Activated CD4-positive, alpha-beta memory T cell treated with anti-CD3 and anti-CD28 coated beads for 36 hours (primary cell): ENCODE results near the gene IMPA2. TPM values are rescaled to one million over a fixed set of nuclear protein-coding genes. Genes with fewer than 3 reads are reported as not detected.
"Not testable (repeated sequence)": the region's sequence is repeated elsewhere in the genome, so short reads cannot be mapped to it uniquely, and the experiment has no call there.

Source experiments
- CTCF ChIA-PET: fragments of 350-600 bp; sonication (Branson Sonifier 250); formaldehyde crosslinking; loops from one replicate; lab custom pipeline; 2021; ENCODE audit warnings: antibody characterized with exemption, inconsistent platforms; lab: Charles Lee
- POLR2A ChIA-PET: fragments of 350-600 bp; sonication (Branson Sonifier 250); formaldehyde crosslinking; loops from one replicate; lab custom pipeline; 2021; ENCODE audit warnings: antibody characterized with exemption; lab: Charles Lee
- DNase-seq: peaks from one replicate; pipeline ENCODE4 v3.0.0-alpha.2; 2020
- H3K27ac Mint-ChIP-seq: one replicate; pipeline ENCODE4 v1.8.0; 2021; ENCODE audit warnings: mixed read lengths
- H3K27me3 Mint-ChIP-seq: one replicate; pipeline ENCODE4 v1.8.0; 2021; ENCODE audit warnings: mixed read lengths
- H3K36me3 Mint-ChIP-seq: one replicate; pipeline ENCODE4 v1.8.0; 2021; ENCODE audit warnings: mixed read lengths
- H3K4me1 Mint-ChIP-seq: one replicate; pipeline ENCODE4 v1.8.0; 2021; ENCODE audit warnings: low read depth, mixed read lengths
- H3K4me3 Mint-ChIP-seq: one replicate; pipeline ENCODE4 v1.8.0; 2021; ENCODE audit warnings: mild to moderate bottlenecking, mixed read lengths
- H3K9me3 Mint-ChIP-seq: one replicate; pipeline ENCODE4 v1.8.0; 2021; ENCODE audit warnings: mixed read lengths
- intact Hi-C: fragments of 100-400 bp; cut with micrococcal nuclease; formaldehyde crosslinking; loops from one replicate; pipeline ENCODE4 v1.15.1; 2023
- total RNA-seq, 2 experiments: library from RNA; stranded (reverse); gene quantifications; one replicate each; pipeline ENCODE4 v1.2.3, GENCODE V29; 2021

The IMPA2 gene
- total RNA-seq, 2 experiments from 2014 or later, result 20.3 to 21.6 TPM

DNA sequence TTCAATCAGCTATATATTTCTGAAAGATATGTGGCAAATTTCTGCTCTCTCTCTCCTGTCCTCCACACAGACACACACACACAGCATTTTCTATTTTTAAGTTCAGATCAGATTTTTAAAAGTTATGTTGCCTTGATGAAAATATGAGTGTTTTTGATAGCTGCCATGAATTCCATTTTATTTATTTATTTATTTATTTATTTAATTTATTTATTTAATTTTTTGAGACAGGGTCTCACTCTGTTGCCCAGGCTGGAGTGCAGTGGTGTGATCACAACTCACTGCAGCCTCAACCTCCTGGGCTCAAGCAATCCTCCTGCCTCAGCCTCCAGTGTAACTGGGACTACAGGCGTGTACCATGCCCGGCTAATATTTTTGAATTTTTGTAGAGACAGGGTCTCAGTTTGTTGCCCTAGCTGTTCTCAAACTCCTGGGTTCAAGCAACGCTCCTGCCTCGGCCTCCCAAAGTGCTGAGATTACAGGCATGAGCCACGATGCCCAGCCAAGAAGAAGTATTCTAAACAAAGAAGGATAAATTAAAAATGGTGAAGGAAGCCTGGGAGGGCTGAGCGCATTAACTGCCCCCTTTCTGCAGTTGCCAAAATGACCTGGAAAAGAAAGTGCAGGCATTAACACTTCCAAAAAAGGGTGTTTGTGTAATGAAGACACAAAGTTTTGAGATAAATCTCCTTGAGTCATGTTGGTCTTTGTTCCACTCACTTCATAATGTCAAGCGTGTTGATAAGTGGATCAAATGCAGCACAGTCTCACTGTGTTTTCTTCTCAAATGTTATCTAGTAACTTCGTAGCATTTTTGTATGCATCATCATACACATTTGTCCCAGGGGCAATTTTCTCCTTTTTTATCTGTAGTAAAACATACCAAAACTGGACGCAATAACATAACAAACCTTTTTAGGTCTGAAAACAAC, 11.1 kb upstream of the IMPA2 start:
- Mint-ChIP-seq H3K4me1 (no peaks in the 10 kb centered on the region), H3K9me3 (no peaks in the 10 kb centered on the region), H3K4me3 (no peak overlapping the region), H3K27me3 (peaks cover 3% of the 10 kb centered on the region), H3K36me3 (no peaks in the 10 kb centered on the region), H3K27ac (no peak overlapping the region)
- CTCF ChIA-PET, result interaction anchor here (1.6 kb wide), 1 partner anchor 25 kb away, joined by 6 read pairs; no protein-coding TSS in a partner anchor
- POLR2A ChIA-PET, result no interaction called here
- DNase-seq, result no peak
- intact Hi-C loops, result no loop called here

DNA sequence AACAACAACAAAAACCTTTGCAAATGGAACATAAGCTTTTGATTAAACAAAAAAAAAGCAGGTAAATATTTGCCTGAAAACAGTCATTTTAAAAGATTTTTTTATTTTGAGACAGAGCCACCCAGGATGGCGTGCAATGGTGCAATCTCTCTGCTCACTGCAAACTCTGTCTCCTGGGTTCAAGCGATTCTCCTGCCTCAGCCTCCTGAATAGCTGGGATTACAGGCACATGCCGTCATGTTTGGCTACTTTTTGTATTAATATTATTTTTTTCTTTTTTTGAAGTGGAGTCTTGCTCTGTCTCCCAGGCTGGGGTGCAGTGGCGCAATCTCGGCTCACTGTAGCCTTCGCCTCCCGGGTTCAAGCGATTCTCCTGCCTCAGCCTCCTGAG, 10.5 kb upstream of the IMPA2 start:
- POLR2A ChIA-PET, CTCF ChIA-PET, intact Hi-C loops, H3K9me3 Mint-ChIP-seq, H3K27me3 Mint-ChIP-seq, H3K4me1 Mint-ChIP-seq, H3K4me3 Mint-ChIP-seq, H3K27ac Mint-ChIP-seq, H3K36me3 Mint-ChIP-seq, DNase-seq: not testable (repeated sequence)

DNA sequence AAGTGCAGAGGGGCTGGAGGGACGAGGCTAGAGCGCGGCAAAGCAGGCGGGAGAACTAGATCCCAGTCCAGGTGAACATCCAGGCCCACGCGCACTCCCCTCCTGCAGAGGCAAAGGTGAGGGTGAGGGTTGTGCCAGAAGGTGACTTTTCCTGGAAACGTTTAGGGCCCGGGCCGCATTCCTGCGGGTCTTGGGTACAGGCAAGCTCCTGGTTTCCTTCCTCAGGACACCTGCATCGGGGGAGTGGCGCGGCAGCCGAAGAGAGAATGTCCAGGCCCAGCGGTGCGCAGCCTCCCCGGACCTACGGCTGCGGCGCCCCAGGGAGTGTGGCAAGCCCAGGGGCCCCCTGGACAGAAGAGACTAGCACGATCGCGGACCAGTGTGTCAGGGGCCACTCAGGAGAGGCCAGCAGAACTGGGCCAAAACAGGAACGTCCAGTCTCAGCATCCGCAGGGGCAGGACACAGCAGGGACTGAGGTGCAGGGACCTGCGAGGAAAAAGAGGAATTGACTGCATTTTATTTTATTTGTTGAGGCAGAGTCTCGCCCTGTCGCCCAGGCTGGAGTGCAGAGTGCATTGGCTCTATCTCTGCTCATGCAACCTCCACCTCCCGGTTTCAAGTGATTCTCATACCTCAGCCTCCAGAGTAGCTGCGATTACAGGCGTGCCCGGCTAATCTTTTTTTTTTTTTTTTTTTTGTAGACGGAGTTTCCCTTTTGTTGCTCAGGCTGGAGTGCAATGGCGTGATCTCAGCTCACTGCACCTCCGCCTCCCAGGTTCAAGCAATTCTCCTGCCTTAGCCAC, 8.7 kb upstream of the IMPA2 start:
- no peak overlapping the region for H3K27ac Mint-ChIP-seq
- POLR2A ChIA-PET, result no interaction called here
- H3K27me3 Mint-ChIP-seq, result peaks cover 3% of the 10 kb centered on the region
- CTCF ChIA-PET, result interaction anchor here (1.9 kb wide), 1 partner anchor 35 kb away, joined by 4 read pairs; no protein-coding TSS in a partner anchor
- H3K36me3 Mint-ChIP-seq, result no peaks in the 10 kb centered on the region
- H3K9me3 Mint-ChIP-seq, result no peaks in the 10 kb centered on the region
- H3K4me3 Mint-ChIP-seq, result no peak overlapping the region
- DNase-seq, result no peak
- intact Hi-C loops, result no loop called here
- H3K4me1 Mint-ChIP-seq, result no peaks in the 10 kb centered on the region

DNA sequence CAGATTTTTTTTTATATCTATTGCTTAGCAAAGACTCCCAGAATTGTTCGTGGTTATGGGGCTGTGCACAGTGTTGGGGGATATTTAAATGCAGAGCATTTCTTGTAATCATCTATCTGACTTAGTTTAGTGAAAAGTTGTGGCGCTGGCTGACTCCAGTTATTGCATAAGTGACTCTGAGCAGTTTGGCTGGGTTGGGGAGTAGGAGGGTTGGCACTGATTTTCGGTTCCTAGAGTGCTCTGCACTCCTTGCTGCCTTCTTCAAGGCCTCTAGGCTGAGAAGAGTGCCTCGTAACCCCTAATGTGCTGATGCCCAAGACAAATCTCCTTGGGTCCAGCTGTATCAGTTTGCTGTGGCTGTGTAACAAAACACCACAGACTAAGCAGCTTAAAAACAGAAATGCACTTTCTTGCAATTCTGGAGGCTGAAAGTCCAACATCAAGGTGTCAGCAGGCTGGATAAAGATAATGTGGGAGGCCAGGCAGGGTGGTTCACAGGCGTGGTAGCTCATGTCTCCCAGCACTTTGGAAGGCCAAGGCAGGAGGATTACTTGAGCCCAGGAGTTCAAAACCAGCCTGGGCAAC, 6.5 kb upstream of the IMPA2 start:
- Mint-ChIP-seq H3K27me3 (no peaks in the 10 kb centered on the region), H3K9me3 (no peaks in the 10 kb centered on the region), H3K4me3 (no peak overlapping the region), H3K4me1 (peaks cover 1% of the 10 kb centered on the region), H3K36me3 (no peaks in the 10 kb centered on the region), H3K27ac (no peak overlapping the region)
- ChIA-PET CTCF (interaction anchor here (1.2 to 1.6 kb wide), 2 partner anchors 37 to 38 kb away, joined by 4 read pairs; no protein-coding TSS in a partner anchor), POLR2A (no interaction called here)
- intact Hi-C loops, result no loop called here
- DNase-seq, result no peak

DNA sequence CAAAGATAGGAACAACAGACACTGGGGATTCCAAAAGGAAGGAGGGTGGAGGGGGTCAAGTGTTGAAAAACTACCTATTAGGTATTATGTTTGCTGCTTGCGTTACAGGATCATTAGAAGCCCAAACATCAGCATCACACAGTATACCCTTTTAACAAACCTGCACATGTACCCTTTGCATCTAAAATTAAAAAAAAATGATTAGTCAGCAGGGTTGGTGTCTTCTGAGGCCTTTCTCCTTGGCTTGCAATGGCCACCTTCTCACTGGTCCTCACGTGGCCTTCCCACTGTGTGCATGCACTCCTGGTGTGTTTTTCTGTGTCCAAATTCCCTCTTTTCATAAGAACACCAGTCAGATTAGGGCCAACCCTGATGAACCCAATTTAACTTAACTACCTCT, 5.6 kb upstream of the IMPA2 start:
- CTCF ChIA-PET, result interaction anchor here (1.0 to 1.6 kb wide), 3 partner anchors 30 to 38 kb away, joined by 3 to 4 read pairs (median 4); no protein-coding TSS in a partner anchor
- POLR2A ChIA-PET, result no interaction called here
- no peaks in the 10 kb centered on the region for H3K36me3 Mint-ChIP-seq

DNA sequence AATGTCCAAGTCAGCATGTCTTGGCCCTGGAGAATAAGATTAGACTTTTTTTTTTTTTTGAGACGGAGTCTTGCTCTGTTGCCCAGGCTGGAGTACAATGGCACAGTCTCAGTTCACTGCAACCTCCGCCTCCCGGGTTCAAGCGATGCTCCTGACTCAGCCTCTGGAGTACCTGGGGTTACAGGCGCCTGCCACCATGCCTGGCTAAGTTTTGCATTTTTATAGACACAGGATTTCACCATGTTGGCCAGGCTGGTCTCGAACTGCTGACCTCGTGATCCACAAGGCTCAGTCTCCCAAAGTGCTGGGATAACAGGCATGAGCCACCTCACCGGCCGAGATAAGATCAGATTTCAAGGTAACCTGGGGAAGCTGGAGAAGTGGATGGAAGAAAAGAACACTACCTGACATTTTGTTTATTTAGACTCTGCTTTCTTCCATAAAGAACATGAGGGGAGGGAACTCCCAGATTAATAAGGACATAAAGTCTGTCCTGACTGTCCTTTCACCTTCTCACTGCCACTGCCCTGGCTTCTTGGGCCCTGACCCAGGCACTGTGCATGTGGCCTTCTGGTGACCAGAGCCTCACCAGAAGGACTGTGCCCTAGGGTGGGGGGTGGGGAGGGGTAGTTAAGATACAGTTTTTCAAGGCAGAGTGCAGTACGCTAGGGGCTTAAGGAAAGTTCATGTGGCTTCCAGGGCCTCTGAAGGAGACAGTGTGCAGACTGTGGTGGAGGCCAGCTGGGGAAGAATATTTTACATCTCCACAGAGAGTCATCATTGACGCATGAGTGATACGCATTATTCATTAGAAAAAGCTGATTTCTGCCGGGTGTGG, 4.8 kb upstream of the IMPA2 start:
- no peaks in the 10 kb centered on the region for H3K36me3 Mint-ChIP-seq
- intact Hi-C loops, result no loop called here
- POLR2A ChIA-PET, result no interaction called here

More for the DNA sequence above, 5.6 kb upstream of the IMPA2 start:
- Mint-ChIP-seq H3K4me1 (peaks cover 8% of the 10 kb centered on the region), H3K27me3 (no peaks in the 10 kb centered on the region), H3K9me3 (no peaks in the 10 kb centered on the region), H3K27ac (no peak overlapping the region), H3K4me3 (no peak overlapping the region)
- intact Hi-C loops, result no loop called here
- no peak for DNase-seq

DNA sequence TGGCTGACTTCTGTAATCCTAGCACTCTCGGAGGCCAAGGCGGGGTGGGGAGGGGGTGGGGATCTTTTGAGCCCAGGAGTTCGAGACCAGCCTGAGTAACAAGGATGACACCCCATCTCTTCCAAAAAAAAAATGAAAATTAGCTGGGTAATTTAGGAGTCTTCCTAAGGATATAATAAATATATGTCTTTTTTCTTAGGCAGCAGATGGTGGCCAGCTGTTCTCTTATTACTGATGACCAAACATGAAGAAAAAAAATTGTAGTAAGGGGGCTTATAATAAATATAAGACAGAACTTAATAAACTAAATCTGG, 4.2 kb upstream of the IMPA2 start:
- intact Hi-C loops, result no loop called here
- Mint-ChIP-seq H3K27me3 (peaks cover 1% of the 10 kb centered on the region), H3K9me3 (no peaks in the 10 kb centered on the region), H3K36me3 (peaks cover 2% of the 10 kb centered on the region), H3K4me1 (peaks cover 10% of the 10 kb centered on the region), H3K4me3 (no peak overlapping the region), H3K27ac (no peak overlapping the region)
- CTCF ChIA-PET, result interaction anchor here (1.0 kb wide), 1 partner anchor 18 kb away, joined by 3 read pairs; no protein-coding TSS in a partner anchor
- POLR2A ChIA-PET, result no interaction called here
- DNase-seq, result no peak

More for the DNA sequence above, 4.8 kb upstream of the IMPA2 start:
- peaks cover 8% of the 10 kb centered on the region for H3K4me1 Mint-ChIP-seq
- H3K27me3 Mint-ChIP-seq, result no peaks in the 10 kb centered on the region
- no peak for DNase-seq
- H3K27ac Mint-ChIP-seq, result no peak overlapping the region
- CTCF ChIA-PET, result interaction anchor here (1.0 to 1.6 kb wide), 4 partner anchors 19 to 39 kb away, joined by 3 to 4 read pairs (median 4); no protein-coding TSS in a partner anchor
- H3K9me3 Mint-ChIP-seq, result no peaks in the 10 kb centered on the region
- H3K4me3 Mint-ChIP-seq, result no peak overlapping the region

DNA sequence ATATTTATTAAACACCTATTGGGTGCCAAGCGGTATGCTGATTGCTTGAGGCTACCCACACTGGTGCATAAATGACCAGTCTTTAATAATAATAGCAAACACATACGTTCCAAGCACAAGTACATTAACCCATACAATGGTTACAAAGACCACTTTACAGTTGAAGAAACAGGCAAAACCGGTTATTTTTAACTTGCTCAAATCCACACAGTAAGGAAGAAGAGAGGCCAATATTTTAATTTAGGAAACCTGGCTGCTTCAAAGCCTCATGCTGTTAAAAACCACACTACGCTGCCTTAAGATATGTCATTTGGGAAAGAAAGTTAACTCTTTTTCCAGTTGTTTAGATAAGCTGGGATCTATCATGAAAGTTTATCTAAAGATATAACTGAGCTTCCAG, 2.4 kb upstream of the IMPA2 start:
- no peak overlapping the region for H3K27ac Mint-ChIP-seq
- intact Hi-C loops, result no loop called here
- CTCF ChIA-PET, result interaction anchor here (4.0 kb wide), 1 partner anchor 41 kb away, joined by 36 read pairs; no protein-coding TSS in a partner anchor
- peaks cover 16% of the 10 kb centered on the region for H3K4me1 Mint-ChIP-seq
- POLR2A ChIA-PET, result no interaction called here
- peaks cover 7% of the 10 kb centered on the region for H3K27me3 Mint-ChIP-seq
- no peak for DNase-seq
- peaks cover 2% of the 10 kb centered on the region for H3K36me3 Mint-ChIP-seq
- H3K4me3 Mint-ChIP-seq, result no peak overlapping the region
- no peaks in the 10 kb centered on the region for H3K9me3 Mint-ChIP-seq

DNA sequence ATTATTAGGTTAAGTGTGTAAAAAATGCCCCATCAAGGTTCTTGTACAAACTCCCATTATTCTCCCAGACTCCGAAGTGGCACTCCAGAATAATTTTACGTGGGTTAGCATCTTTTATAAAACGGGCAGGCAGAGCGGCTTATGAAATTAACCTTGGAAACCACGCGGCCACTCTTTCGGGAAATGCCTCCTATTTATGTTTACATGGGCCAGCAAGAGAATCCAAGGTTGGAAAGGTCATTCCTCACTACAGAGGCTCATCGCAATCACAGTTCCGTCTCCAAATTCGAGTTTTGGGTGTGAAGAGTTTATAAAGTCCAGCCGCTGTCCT, 1.2 kb upstream of the IMPA2 start:
- intact Hi-C loops, result loop anchor here (2.0 to 5.0 kb wide), 5 partner anchors 41 to 1453 kb away; partner anchors contain the start of genes AFG3L2, CEP76, NAPG and PSMG2
- POLR2A ChIA-PET, result interaction anchor here (0.9 to 2.3 kb wide), 3 partner anchors 33 to 128 kb away, joined by 4 to 11 read pairs (median 8); partner anchors contain the start of gene MPPE1
- Mint-ChIP-seq H3K36me3 (peaks cover 2% of the 10 kb centered on the region), H3K4me1 (peaks cover 16% of the 10 kb centered on the region), H3K9me3 (no peaks in the 10 kb centered on the region), H3K27ac (peak overlapping the region; percentile 62), H3K27me3 (peaks cover 7% of the 10 kb centered on the region), H3K4me3 (peak overlapping the region; percentile 76)
- CTCF ChIA-PET, result interaction anchor here (1.2 to 5.0 kb wide), 4 partner anchors 14 to 59 kb away, joined by 5 to 36 read pairs (median 20); no protein-coding TSS in a partner anchor
- no peak for DNase-seq

DNA sequence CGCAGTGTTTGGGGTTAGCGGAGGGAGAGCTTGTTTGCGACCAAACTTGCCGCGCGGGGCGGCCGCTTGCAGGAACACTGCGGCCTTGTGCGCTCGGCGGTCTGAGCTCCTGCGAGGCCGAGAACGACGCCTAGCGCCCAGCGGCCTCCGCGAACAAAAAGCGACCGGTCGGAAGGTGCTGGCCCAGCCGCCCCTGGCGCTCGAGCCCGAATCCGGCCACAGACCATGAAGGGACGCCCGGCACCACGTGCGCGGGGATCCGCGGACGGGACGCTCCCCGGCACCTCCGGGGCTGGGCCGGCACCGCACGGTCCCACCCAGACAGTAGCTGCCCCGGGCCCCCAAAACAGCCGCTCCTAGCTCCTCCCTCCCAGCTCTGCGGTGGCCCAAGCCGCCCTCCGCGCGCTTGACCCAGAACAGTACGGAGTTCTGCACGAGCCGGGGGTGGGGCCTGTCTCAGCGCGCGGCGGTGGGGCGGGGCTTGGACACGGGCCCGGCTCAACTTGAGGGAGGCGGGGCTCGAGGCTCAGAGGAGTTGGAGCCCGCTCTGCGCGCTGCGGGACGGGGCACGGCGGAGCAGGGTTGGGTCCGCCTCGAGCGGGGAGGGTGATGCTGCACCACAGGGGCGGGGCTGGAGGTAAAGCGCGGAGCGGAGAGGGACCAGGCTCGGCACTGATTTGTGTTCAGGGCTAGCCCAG, 664 bp upstream of the IMPA2 start:
- DNase-seq, result peak; percentile 99
- Mint-ChIP-seq H3K4me3 (peak overlapping the region; percentile 76), H3K36me3 (peaks cover 2% of the 10 kb centered on the region), H3K27me3 (peaks cover 7% of the 10 kb centered on the region), H3K27ac (peak overlapping the region; percentile 62), H3K4me1 (peaks cover 16% of the 10 kb centered on the region), H3K9me3 (no peaks in the 10 kb centered on the region)
- ChIA-PET POLR2A (interaction anchor here (0.9 to 2.3 kb wide), 5 partner anchors 34 to 396 kb away, joined by 3 to 11 read pairs (median 5); partner anchors contain the start of genes AFG3L2 and MPPE1), CTCF (interaction anchor here (1.2 to 5.0 kb wide), 5 partner anchors 14 to 58 kb away, joined by 3 to 36 read pairs (median 5); no protein-coding TSS in a partner anchor)
- intact Hi-C loops, result loop anchor here (1.0 to 5.0 kb wide), 8 partner anchors 33 to 1453 kb away; partner anchors contain the start of genes AFG3L2, CEP76, CHMP1B and MPPE1
